ENCODE measurements around the gene CYFIP2. TPM values are rescaled to one million over a fixed set of nuclear protein-coding genes. Genes with fewer than 3 reads are reported as not detected.

Gene CYFIP2
- total RNA-seq, 2 donors from 2014 or later = 29.3 to 33.4 TPM

DNA sequence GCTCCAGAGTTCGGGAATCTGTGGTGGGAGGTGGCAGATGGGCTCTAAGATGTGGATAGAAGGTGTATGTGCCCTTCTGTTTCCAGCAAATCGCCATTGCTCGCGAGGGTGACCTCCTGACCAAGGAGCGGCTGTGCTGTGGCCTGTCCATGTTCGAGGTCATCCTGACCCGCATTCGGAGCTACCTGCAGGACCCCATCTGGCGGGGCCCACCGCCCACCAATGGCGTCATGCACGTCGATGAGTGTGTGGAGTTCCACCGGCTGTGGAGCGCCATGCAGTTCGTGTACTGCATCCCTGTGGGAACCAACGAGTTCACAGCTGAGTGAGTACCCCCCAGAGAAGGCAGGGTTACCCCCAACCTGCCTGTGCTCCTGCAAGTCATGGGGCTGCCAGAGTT is 123.2 kb downstream of the CYFIP2 start:
- no peaks in the 10 kb centered on the region for H3K9me3 Mint-ChIP-seq
- H3K4me1 Mint-ChIP-seq = peaks cover 21% of the 10 kb centered on the region
- H3K4me3 Mint-ChIP-seq = no peak overlapping the region
- H3K9ac ChIP-seq (ENCODE audit: extremely low read depth, low read length, poor library complexity, severe bottlenecking) = no peak overlapping the region
- no peak overlapping the region for H3K27ac ChIP-seq (ENCODE audit: low read depth, low read length)
- no peaks in the 10 kb centered on the region for H3K27me3 Mint-ChIP-seq (ENCODE audit: insufficient read depth)
- H3K36me3 ChIP-seq (ENCODE audit: control insufficient read depth, insufficient read depth, low read length) = no peaks in the 10 kb centered on the region
- H3K27me3 ChIP-seq (ENCODE audit: control insufficient read depth, insufficient read depth, low read length, poor library complexity, severe bottlenecking) = no peaks in the 10 kb centered on the region
- DNase-seq = no peak
- H3K9me3 ChIP-seq (ENCODE audit: control insufficient read depth, low read length) = no peaks in the 10 kb centered on the region
- TF ChIP-seq, protein P1, sequence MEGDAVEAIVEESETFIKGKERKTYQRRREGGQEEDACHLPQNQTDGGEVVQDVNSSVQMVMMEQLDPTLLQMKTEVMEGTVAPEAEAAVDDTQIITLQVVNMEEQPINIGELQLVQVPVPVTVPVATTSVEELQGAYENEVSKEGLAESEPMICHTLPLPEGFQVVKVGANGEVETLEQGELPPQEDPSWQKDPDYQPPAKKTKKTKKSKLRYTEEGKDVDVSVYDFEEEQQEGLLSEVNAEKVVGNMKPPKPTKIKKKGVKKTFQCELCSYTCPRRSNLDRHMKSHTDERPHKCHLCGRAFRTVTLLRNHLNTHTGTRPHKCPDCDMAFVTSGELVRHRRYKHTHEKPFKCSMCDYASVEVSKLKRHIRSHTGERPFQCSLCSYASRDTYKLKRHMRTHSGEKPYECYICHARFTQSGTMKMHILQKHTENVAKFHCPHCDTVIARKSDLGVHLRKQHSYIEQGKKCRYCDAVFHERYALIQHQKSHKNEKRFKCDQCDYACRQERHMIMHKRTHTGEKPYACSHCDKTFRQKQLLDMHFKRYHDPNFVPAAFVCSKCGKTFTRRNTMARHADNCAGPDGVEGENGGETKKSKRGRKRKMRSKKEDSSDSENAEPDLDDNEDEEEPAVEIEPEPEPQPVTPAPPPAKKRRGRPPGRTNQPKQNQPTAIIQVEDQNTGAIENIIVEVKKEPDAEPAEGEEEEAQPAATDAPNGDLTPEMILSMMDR (conservative IDR thresholded peaks at IDR 0.05) = no peak
- no peak overlapping the region for H3K27ac Mint-ChIP-seq
- H3K4me3 ChIP-seq (ENCODE audit: low read length) = no peak overlapping the region
- 93 to 95% methylated on average over 14 to 17 of the region's 17 CpGs for WGBS, 2 experiments (ENCODE audit: insufficient coverage in 1 of 2, insufficient read length in 1 of 2)
- peaks cover 4% of the 10 kb centered on the region for H3K4me1 ChIP-seq (ENCODE audit: control insufficient read depth, insufficient read depth, low read length)
- H3K36me3 Mint-ChIP-seq (ENCODE audit: low read depth) = peaks cover 4% of the 10 kb centered on the region

DNA sequence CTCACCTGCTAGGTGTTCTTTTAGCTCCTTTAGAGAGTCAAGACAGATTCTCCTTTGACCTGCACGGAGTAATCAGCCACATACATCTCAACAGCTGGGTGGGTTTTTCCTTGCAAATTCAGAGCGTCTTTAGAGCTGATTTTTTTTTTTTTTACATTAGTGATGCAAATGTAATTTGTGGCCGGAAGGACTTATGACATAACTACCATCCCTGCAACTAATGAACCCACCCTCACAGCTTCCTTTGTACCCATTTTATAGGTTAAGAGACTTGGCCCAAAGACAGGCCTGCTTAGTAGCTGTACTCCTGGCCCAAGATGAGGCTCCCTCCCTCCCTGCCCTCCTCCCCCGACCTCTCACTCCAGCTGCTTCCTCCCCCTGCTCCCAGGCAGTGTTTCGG is 124.2 kb downstream of the CYFIP2 start:
- H3K9ac ChIP-seq (ENCODE audit: extremely low read depth, low read length, poor library complexity, severe bottlenecking) = no peak overlapping the region
- Mint-ChIP-seq H3K27ac (peak overlapping the region; percentile 65), H3K9me3 (no peaks in the 10 kb centered on the region), H3K4me1 (peaks cover 19% of the 10 kb centered on the region), H3K4me3 (no peak overlapping the region), H3K27me3 (ENCODE audit: insufficient read depth) (no peaks in the 10 kb centered on the region), H3K36me3 (ENCODE audit: low read depth) (peaks cover 4% of the 10 kb centered on the region)
- WGBS, 2 experiments (ENCODE audit: insufficient coverage in 1 of 2, insufficient read length in 1 of 2) = 81% methylated on average over 4 of the region's 5 CpGs; no CpG with 5 or more reads in 1 of the 2 experiments
- H3K36me3 ChIP-seq (ENCODE audit: control insufficient read depth, insufficient read depth, low read length) = no peaks in the 10 kb centered on the region
- no peaks in the 10 kb centered on the region for H3K27me3 ChIP-seq (ENCODE audit: control insufficient read depth, insufficient read depth, low read length, poor library complexity, severe bottlenecking)
- H3K9me3 ChIP-seq (ENCODE audit: control insufficient read depth, low read length) = no peaks in the 10 kb centered on the region
- no peak overlapping the region for H3K4me3 ChIP-seq (ENCODE audit: low read length)
- TF ChIP-seq, protein P1 (conservative IDR thresholded peaks at IDR 0.05) = no peak
- DNase-seq = no peak
- H3K4me1 ChIP-seq (ENCODE audit: control insufficient read depth, insufficient read depth, low read length) = peaks cover 4% of the 10 kb centered on the region
- H3K27ac ChIP-seq (ENCODE audit: low read depth, low read length) = no peak overlapping the region

DNA sequence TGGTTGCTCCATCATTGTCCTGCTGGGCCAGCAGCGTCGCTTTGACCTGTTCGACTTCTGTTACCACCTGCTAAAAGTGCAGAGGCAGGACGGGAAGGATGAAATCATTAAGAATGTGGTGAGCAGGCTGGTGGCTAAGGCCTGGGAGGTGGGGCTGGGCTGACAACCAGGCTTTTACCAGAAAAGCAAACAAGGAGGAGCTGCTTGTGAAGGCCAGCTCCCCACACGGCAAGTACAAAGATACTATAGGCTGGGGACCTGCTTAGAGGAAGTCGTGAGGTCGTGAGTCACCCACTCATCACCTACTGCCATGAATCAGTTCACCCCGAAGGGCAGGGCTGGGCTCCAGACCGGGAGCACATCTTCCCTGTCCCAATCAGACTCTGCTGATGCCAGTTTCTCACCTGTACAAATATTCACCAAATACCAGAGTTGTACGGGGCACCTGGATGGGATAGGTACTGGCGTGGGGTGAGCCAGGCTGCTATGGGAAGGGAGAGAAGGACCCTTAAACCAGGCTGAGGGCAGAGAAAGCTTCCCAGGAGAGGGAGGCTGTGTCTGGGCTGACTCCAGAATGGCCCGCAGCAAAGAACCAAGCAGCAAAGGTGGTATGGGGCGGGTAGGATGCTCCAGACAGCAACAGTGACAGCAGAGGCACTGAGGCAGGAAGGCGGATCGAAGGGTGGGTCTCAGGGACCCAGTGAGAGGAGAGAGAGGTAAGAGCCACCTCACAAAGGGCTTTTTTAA is 124.8 kb downstream of the CYFIP2 start:
- no peak overlapping the region for H3K27ac ChIP-seq (ENCODE audit: low read depth, low read length)
- Mint-ChIP-seq H3K4me3 (no peak overlapping the region), H3K36me3 (ENCODE audit: low read depth) (peaks cover 4% of the 10 kb centered on the region)

More for the DNA sequence above, 124.8 kb downstream of the CYFIP2 start:
- 72 to 73% methylated on average over 6 to 15 of the region's 15 CpGs for WGBS, 2 experiments (ENCODE audit: insufficient coverage in 1 of 2, insufficient read length in 1 of 2)
- Histone ChIP-seq H3K27me3 (ENCODE audit: control insufficient read depth, insufficient read depth, low read length, poor library complexity, severe bottlenecking) (no peaks in the 10 kb centered on the region), H3K36me3 (ENCODE audit: control insufficient read depth, insufficient read depth, low read length) (no peaks in the 10 kb centered on the region), H3K9ac (ENCODE audit: extremely low read depth, low read length, poor library complexity, severe bottlenecking) (no peak overlapping the region), H3K9me3 (ENCODE audit: control insufficient read depth, low read length) (no peaks in the 10 kb centered on the region), H3K4me3 (ENCODE audit: low read length) (no peak overlapping the region), H3K4me1 (ENCODE audit: control insufficient read depth, insufficient read depth, low read length) (peaks cover 4% of the 10 kb centered on the region)
- Mint-ChIP-seq H3K27ac (peak overlapping the region; percentile 65), H3K27me3 (ENCODE audit: insufficient read depth) (no peaks in the 10 kb centered on the region), H3K4me1 (peaks cover 18% of the 10 kb centered on the region), H3K9me3 (no peaks in the 10 kb centered on the region)
- TF ChIP-seq, protein P1 (conservative IDR thresholded peaks at IDR 0.05) = no peak
- peak; percentile 63 for DNase-seq
